Measurements from ENCODE around the gene GGNBP2. TPM values are rescaled to one million over a fixed set of nuclear protein-coding genes. Genes with fewer than 3 reads are reported as not detected.
A peak's percentile ranks its signal among the peaks of the same experiment; 100 is the strongest.

GGNBP2 gene
- 61.1 and 62.0 TPM in 2 replicates for polyA plus RNA-seq (2013)

- H3K9ac ChIP-seq (ENCODE audit: low read length), result peak within 1 kb of the TSS; percentile 98
- peaks cover 16% of the 10 kb centered on the region for H3K79me1 ChIP-seq (ENCODE audit: low read length)
- DNase-seq, result peak; percentile 87 to 91
- no peaks in the 10 kb centered on the region for H3K27me3 ChIP-seq (ENCODE audit: insufficient read depth, low read length)
- H4K8ac ChIP-seq (ENCODE audit: low read depth, low read length), result peak within 1 kb of the TSS; percentile 97
- H3K4me3 ChIP-seq (ENCODE audit: low read depth, low read length), result peak within 1 kb of the TSS; percentile 96
- no peak within 1 kb of the TSS for H2BK12ac ChIP-seq (ENCODE audit: low read length)
- peak within 1 kb of the TSS; percentile 80 for H2BK120ac ChIP-seq (ENCODE audit: insufficient read depth, low read length, poor library complexity)
- H3K79me2 ChIP-seq (ENCODE audit: control insufficient read depth, insufficient read depth, low read length, poor library complexity), result peaks cover 16% of the 10 kb centered on the region
- no peak within 1 kb of the TSS for H3K23ac ChIP-seq (ENCODE audit: low read length)
- peak within 1 kb of the TSS; percentile 95 for H4K12ac ChIP-seq (ENCODE audit: low read depth, low read length)
- peak within 1 kb of the TSS; percentile 93 for H3K4ac ChIP-seq (ENCODE audit: low read depth, low read length)
- H4K91ac ChIP-seq (ENCODE audit: low read depth, low read length), result peak within 1 kb of the TSS; percentile 98
- peak within 1 kb of the TSS; percentile 88 for H3K4me2 ChIP-seq (ENCODE audit: low read length)
- H3K18ac ChIP-seq (ENCODE audit: low read length), result peak within 1 kb of the TSS; percentile 95
- no peaks in the 10 kb centered on the region for H3K9me3 ChIP-seq (ENCODE audit: insufficient read depth, low read depth, low read length)
- peak within 1 kb of the TSS; percentile 95 for H3K14ac ChIP-seq (ENCODE audit: low read length)
- peak within 1 kb of the TSS; percentile 81 for H2AK5ac ChIP-seq (ENCODE audit: low read length)
- peak within 1 kb of the TSS; percentile 82 for H2BK5ac ChIP-seq (ENCODE audit: low read depth, low read length, poor library complexity)
- peak within 1 kb of the TSS; percentile 53 for H2AFZ ChIP-seq (ENCODE audit: insufficient read depth, low read length, poor library complexity)
- no CpG with 5 or more reads among the region's 71 CpGs for WGBS (ENCODE audit: extremely low coverage, insufficient coverage, insufficient read length)
- H3K36me3 ChIP-seq (ENCODE audit: control insufficient read depth in 1 of 2, insufficient read depth in 2 of 2, low read length in 2 of 2), result no peaks in the 10 kb centered on the region
- H3K4me1 ChIP-seq (ENCODE audit: control insufficient read depth in 1 of 2, insufficient read depth in 2 of 2, low read length in 2 of 2), result peaks cover 0 to 3% of the 10 kb centered on the region in 2 experiments
- H3K27ac ChIP-seq (ENCODE audit: low read depth, low read length), result peak within 1 kb of the TSS; percentile 96
Measured at GRCh38 chr17:36544307-36545076, at the start of gene GGNBP2. Gene GGNBP2 (plus strand): TSS chr17:36544919. CDS start chr17:36545725, 806 bp downstream.

GRCh38 chr17:36495076-36495578 lies 49.6 kb upstream of the GGNBP2 start:
- no peak overlapping the region for H2BK5ac ChIP-seq (ENCODE audit: low read depth, low read length, poor library complexity)
- H4K12ac ChIP-seq (ENCODE audit: low read depth, low read length), result no peak overlapping the region
- no peak overlapping the region for H3K4ac ChIP-seq (ENCODE audit: low read depth, low read length)
- H2AFZ ChIP-seq (ENCODE audit: insufficient read depth, low read length, poor library complexity), result no peak overlapping the region
- no peak overlapping the region for H3K23ac ChIP-seq (ENCODE audit: low read length)
- no peaks in the 10 kb centered on the region for H3K4me1 ChIP-seq (ENCODE audit: control insufficient read depth in 1 of 2, insufficient read depth in 2 of 2, low read length in 2 of 2)
- no peak overlapping the region for H3K27ac ChIP-seq (ENCODE audit: low read depth, low read length)
- H4K91ac ChIP-seq (ENCODE audit: low read depth, low read length), result no peak overlapping the region
- H2BK120ac ChIP-seq (ENCODE audit: insufficient read depth, low read length, poor library complexity), result no peak overlapping the region
- no peak for DNase-seq
- no peak overlapping the region for H4K8ac ChIP-seq (ENCODE audit: low read depth, low read length)
- H3K36me3 ChIP-seq (ENCODE audit: control insufficient read depth in 1 of 2, insufficient read depth in 2 of 2, low read length in 2 of 2), result peaks cover 27 to 52% of the 10 kb centered on the region in 2 experiments
- H3K79me2 ChIP-seq (ENCODE audit: control insufficient read depth, insufficient read depth, low read length, poor library complexity), result no peaks in the 10 kb centered on the region
- no peak overlapping the region for H3K4me3 ChIP-seq (ENCODE audit: low read depth, low read length)
- H3K18ac ChIP-seq (ENCODE audit: low read length), result no peak overlapping the region
- H3K14ac ChIP-seq (ENCODE audit: low read length), result no peak overlapping the region
- H3K9me3 ChIP-seq (ENCODE audit: insufficient read depth, low read depth, low read length), result no peaks in the 10 kb centered on the region
- no peak overlapping the region for H3K9ac ChIP-seq (ENCODE audit: low read length)
- H2AK5ac ChIP-seq (ENCODE audit: low read length), result no peak overlapping the region
- H2BK12ac ChIP-seq (ENCODE audit: low read length), result no peak overlapping the region
- no peak overlapping the region for H3K4me2 ChIP-seq (ENCODE audit: low read length)
- no peaks in the 10 kb centered on the region for H3K79me1 ChIP-seq (ENCODE audit: low read length)
- no peaks in the 10 kb centered on the region for H3K27me3 ChIP-seq (ENCODE audit: insufficient read depth, low read length)
- no CpG with 5 or more reads among the region's 3 CpGs for WGBS (ENCODE audit: extremely low coverage, insufficient coverage, insufficient read length)

GRCh38 chr17:36496018-36496789 lies 48.5 kb upstream of the GGNBP2 start:
- H3K14ac ChIP-seq (ENCODE audit: low read length), result no peak overlapping the region
- no peak overlapping the region for H4K12ac ChIP-seq (ENCODE audit: low read depth, low read length)
- H2BK12ac ChIP-seq (ENCODE audit: low read length), result no peak overlapping the region
- no peak overlapping the region for H2AK5ac ChIP-seq (ENCODE audit: low read length)
- H4K8ac ChIP-seq (ENCODE audit: low read depth, low read length), result no peak overlapping the region
- H3K4me3 ChIP-seq (ENCODE audit: low read depth, low read length), result no peak overlapping the region
- H3K79me2 ChIP-seq (ENCODE audit: control insufficient read depth, insufficient read depth, low read length, poor library complexity), result no peaks in the 10 kb centered on the region
- H3K36me3 ChIP-seq (ENCODE audit: control insufficient read depth in 1 of 2, insufficient read depth in 2 of 2, low read length in 2 of 2), result peaks cover 34 to 61% of the 10 kb centered on the region in 2 experiments
- DNase-seq, result no peak
- no peak overlapping the region for H3K4me2 ChIP-seq (ENCODE audit: low read length)
- no peak overlapping the region for H2BK5ac ChIP-seq (ENCODE audit: low read depth, low read length, poor library complexity)
- H2BK120ac ChIP-seq (ENCODE audit: insufficient read depth, low read length, poor library complexity), result no peak overlapping the region
- H3K18ac ChIP-seq (ENCODE audit: low read length), result no peak overlapping the region
- no peaks in the 10 kb centered on the region for H3K79me1 ChIP-seq (ENCODE audit: low read length)
- H3K4ac ChIP-seq (ENCODE audit: low read depth, low read length), result no peak overlapping the region
- no peak overlapping the region for H3K9ac ChIP-seq (ENCODE audit: low read length)
- no peaks in the 10 kb centered on the region for H3K27me3 ChIP-seq (ENCODE audit: insufficient read depth, low read length)
- no peak overlapping the region for H4K91ac ChIP-seq (ENCODE audit: low read depth, low read length)
- H3K27ac ChIP-seq (ENCODE audit: low read depth, low read length), result no peak overlapping the region
- no peak overlapping the region for H3K23ac ChIP-seq (ENCODE audit: low read length)
- no peak overlapping the region for H2AFZ ChIP-seq (ENCODE audit: insufficient read depth, low read length, poor library complexity)
- no peaks in the 10 kb centered on the region for H3K4me1 ChIP-seq (ENCODE audit: control insufficient read depth in 1 of 2, insufficient read depth in 2 of 2, low read length in 2 of 2)
- no CpG with 5 or more reads among the region's 9 CpGs for WGBS (ENCODE audit: extremely low coverage, insufficient coverage, insufficient read length)
- H3K9me3 ChIP-seq (ENCODE audit: insufficient read depth, low read depth, low read length), result no peaks in the 10 kb centered on the region

GRCh38 chr17:36498155-36498554 lies 46.6 kb upstream of the GGNBP2 start:
- Histone ChIP-seq H3K4me1 (ENCODE audit: control insufficient read depth in 1 of 2, insufficient read depth in 2 of 2, low read length in 2 of 2) (no peaks in the 10 kb centered on the region), H4K12ac (ENCODE audit: low read depth, low read length) (no peak overlapping the region), H2AK5ac (ENCODE audit: low read length) (no peak overlapping the region), H2BK12ac (ENCODE audit: low read length) (no peak overlapping the region), H3K27me3 (ENCODE audit: insufficient read depth, low read length) (no peaks in the 10 kb centered on the region), H3K79me1 (ENCODE audit: low read length) (no peaks in the 10 kb centered on the region), H4K91ac (ENCODE audit: low read depth, low read length) (no peak overlapping the region), H4K8ac (ENCODE audit: low read depth, low read length) (no peak overlapping the region), H3K79me2 (ENCODE audit: control insufficient read depth, insufficient read depth, low read length, poor library complexity) (no peaks in the 10 kb centered on the region), H3K4ac (ENCODE audit: low read depth, low read length) (no peak overlapping the region), H3K14ac (ENCODE audit: low read length) (no peak overlapping the region), H3K9ac (ENCODE audit: low read length) (no peak overlapping the region), H2BK5ac (ENCODE audit: low read depth, low read length, poor library complexity) (no peak overlapping the region), H3K18ac (ENCODE audit: low read length) (no peak overlapping the region), H3K27ac (ENCODE audit: low read depth, low read length) (no peak overlapping the region), H2AFZ (ENCODE audit: insufficient read depth, low read length, poor library complexity) (no peak overlapping the region), H2BK120ac (ENCODE audit: insufficient read depth, low read length, poor library complexity) (no peak overlapping the region), H3K4me3 (ENCODE audit: low read depth, low read length) (no peak overlapping the region), H3K9me3 (ENCODE audit: insufficient read depth, low read depth, low read length) (no peaks in the 10 kb centered on the region), H3K36me3 (ENCODE audit: control insufficient read depth in 1 of 2, insufficient read depth in 2 of 2, low read length in 2 of 2) (peaks cover 41 to 66% of the 10 kb centered on the region in 2 experiments), H3K23ac (ENCODE audit: low read length) (no peak overlapping the region), H3K4me2 (ENCODE audit: low read length) (no peak overlapping the region)
- WGBS (ENCODE audit: extremely low coverage, insufficient coverage, insufficient read length), result no CpG with 5 or more reads among the region's 9 CpGs
- DNase-seq, result no peak
